SK-N-SH treated with all-trans-retinoic acid at 6 μM for 48 hours (cell line): Measurements from ENCODE around the gene GNG14.
"Not testable (repeated sequence)": the region's sequence is repeated elsewhere in the genome, so short reads cannot be mapped to it uniquely, and the experiment has no call there.

Experiments used
- ATAC-seq: fragments of 200-7000 bp; cut with Tn5 transposase; 3 replicates; pipeline ENCODE4 v1.9.1; 2020; ENCODE audit warnings: mild to moderate bottlenecking, moderate library complexity
- ARNTL ChIP-seq: fragments of 450-650 bp; formaldehyde crosslinking; IDR thresholded peaks from 2 replicates; pipeline ENCODE4 v1.5.0; 2020; ENCODE audit warnings: low read depth, mild to moderate bottlenecking, moderate library complexity, borderline replicate concordance
- BACH2 ChIP-seq: fragments of 250-450 bp; sonication (Bioruptor Pico); IDR thresholded peaks from 2 replicates; pipeline ENCODE4 v1.9.0; 2021; ENCODE audit warnings: mild to moderate bottlenecking, borderline replicate concordance
- CSDC2 ChIP-seq: fragments of 250-450 bp; sonication (Bioruptor Pico); IDR thresholded peaks from 2 replicates; pipeline ENCODE4 v1.5.0; 2020; ENCODE audit warnings: mild to moderate bottlenecking, moderate library complexity
- ESRRG ChIP-seq: fragments of 250-450 bp; sonication (Bioruptor Pico); IDR thresholded peaks from 2 replicates; pipeline ENCODE4 v1.6.1; 2021; ENCODE audit warnings: mild to moderate bottlenecking
- GLIS3 ChIP-seq: fragments of 250-450 bp; sonication (Bioruptor Pico); IDR thresholded peaks from 2 replicates; pipeline ENCODE4 v1.5.0; 2020; ENCODE audit warnings: mild to moderate bottlenecking, moderate library complexity
- ISL1 ChIP-seq: fragments of 250-450 bp; sonication (Bioruptor Pico); IDR thresholded peaks from 2 replicates; pipeline ENCODE4 v2.1.2; 2022; ENCODE audit warnings: mild to moderate bottlenecking, moderate library complexity
- OSR1 ChIP-seq: fragments of 250-450 bp; sonication (Bioruptor Pico); IDR thresholded peaks from 2 replicates; pipeline ENCODE4 v1.8.0; 2022; ENCODE audit warnings: moderate library complexity, mild to moderate bottlenecking, inconsistent platforms
- PPARA ChIP-seq: fragments of 250-450 bp; sonication (Bioruptor Pico); IDR thresholded peaks from 2 replicates; pipeline ENCODE4 v1.5.0; 2020; ENCODE audit warnings: mild to moderate bottlenecking, borderline replicate concordance
- RARB ChIP-seq: fragments of 250-450 bp; sonication (Bioruptor Pico); IDR thresholded peaks from 2 replicates; pipeline ENCODE4 v1.8.0; 2021; ENCODE audit warnings: mild to moderate bottlenecking, moderate library complexity
- SNAI2 ChIP-seq: fragments of 250-450 bp; sonication (Bioruptor Pico); IDR thresholded peaks from 2 replicates; pipeline ENCODE4 v1.5.0; 2020; ENCODE audit warnings: mild to moderate bottlenecking, moderate library complexity
- TCF4 ChIP-seq: fragments of 250-450 bp; sonication (Bioruptor Pico); IDR thresholded peaks from 2 replicates; pipeline ENCODE4 v1.8.0; 2021; ENCODE audit warnings: mild to moderate bottlenecking, moderate library complexity, borderline replicate concordance
- TOX ChIP-seq: fragments of 250-450 bp; sonication (Bioruptor Pico); IDR thresholded peaks from 2 replicates; pipeline ENCODE4 v1.8.0; 2021; ENCODE audit warnings: mild to moderate bottlenecking, moderate library complexity, borderline replicate concordance
- ZC3H10 ChIP-seq: fragments of 250-450 bp; sonication (Bioruptor Pico); IDR thresholded peaks from 2 replicates; pipeline ENCODE4 v1.5.1; 2021; ENCODE audit warnings: mild to moderate bottlenecking, moderate library complexity
- ZFP3 ChIP-seq: fragments of 250-450 bp; sonication (Bioruptor Pico); IDR thresholded peaks from 2 replicates; pipeline ENCODE4 v1.5.0; 2020; ENCODE audit warnings: mild to moderate bottlenecking, moderate library complexity
- ZFP30 ChIP-seq: fragments of 450-650 bp; formaldehyde crosslinking; IDR thresholded peaks from 2 replicates; pipeline ENCODE4 v1.5.0; 2022; ENCODE audit warnings: mild to moderate bottlenecking, moderate library complexity
- ZNF70 ChIP-seq: fragments of 450-650 bp; formaldehyde crosslinking; IDR thresholded peaks from 2 replicates; pipeline ENCODE4 v1.5.0; 2020; ENCODE audit warnings: mild to moderate bottlenecking, moderate library complexity
- TF ChIP-seq, protein P1 (sequence below): fragments of 250-450 bp; sonication (Bioruptor Pico); IDR thresholded peaks from 2 replicates; pipeline ENCODE4 v1.8.0; 2020; ENCODE audit warnings: mild to moderate bottlenecking, moderate library complexity, borderline replicate concordance
- TF ChIP-seq, protein P2 (sequence below): fragments of 250-450 bp; sonication (Bioruptor Pico); IDR thresholded peaks from 2 replicates; pipeline ENCODE4 v1.5.1; 2021; ENCODE audit warnings: mild to moderate bottlenecking, moderate library complexity
- TF ChIP-seq, protein P3 (sequence below): fragments of 250-450 bp; sonication (Bioruptor Pico); IDR thresholded peaks from 2 replicates; pipeline ENCODE4 v1.5.0; 2020; ENCODE audit warnings: mild to moderate bottlenecking, moderate library complexity
- TF ChIP-seq, protein P4 (sequence below): fragments of 250-450 bp; sonication (Bioruptor Pico); IDR thresholded peaks from 2 replicates; pipeline ENCODE4 v1.8.0; 2021; ENCODE audit warnings: low read depth, mild to moderate bottlenecking, moderate library complexity, borderline replicate concordance

The GNG14 gene

DNA sequence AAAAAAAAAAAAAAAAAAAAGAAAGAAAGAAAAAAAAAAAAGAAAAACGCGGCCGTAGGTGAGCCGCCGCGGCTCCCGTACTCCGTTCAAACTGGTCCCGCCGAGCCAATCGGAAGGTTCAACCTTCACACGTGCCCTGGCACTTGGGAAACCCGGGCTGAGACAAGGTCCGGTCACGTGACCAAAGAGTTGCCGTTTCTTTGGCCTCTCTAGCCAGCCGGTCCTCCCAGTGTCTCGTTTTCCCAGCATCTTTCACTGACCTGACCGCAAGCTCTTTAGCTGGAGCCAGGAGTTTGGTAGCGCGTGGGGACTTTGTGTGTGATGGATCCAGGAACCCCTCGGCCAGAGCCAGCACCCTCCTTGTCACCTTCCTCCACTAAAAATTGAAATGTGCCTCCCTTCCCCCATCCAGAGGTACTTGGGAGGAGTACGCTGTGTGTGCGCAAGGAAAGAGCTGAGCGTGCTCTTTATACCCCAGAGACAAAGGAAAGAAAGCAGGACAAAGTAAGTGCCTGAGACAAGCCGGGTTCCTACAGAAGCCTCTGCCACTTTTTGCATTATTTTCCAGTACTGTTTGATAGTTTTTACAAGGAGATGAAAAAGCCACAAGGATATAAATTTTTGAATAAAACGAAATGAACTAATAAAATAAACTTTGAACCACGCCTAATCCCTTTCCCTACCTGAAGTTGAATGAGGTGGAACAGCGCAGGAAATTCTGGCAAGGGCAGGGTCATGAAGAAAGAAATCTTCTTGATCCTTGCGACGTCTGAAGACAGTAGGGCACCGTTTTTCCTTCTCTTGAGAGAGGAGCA is 35.0 kb downstream of the GNG14 start:
- peak; percentile 83 for ATAC-seq

DNA sequence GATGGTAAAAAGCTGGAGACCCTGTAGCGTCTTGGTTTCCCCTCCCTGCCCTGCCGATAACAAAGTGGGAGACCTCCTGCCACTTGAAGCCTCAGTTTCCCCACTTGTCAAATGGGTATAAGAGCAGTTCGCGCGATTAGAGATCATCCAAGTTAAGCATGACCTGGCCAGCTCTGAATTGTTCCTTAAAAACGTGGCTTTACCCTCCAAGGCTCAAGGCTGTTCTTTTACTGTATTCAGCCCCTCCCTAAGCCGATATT is 35.5 kb downstream of the GNG14 start:
- ATAC-seq = peak; percentile 3; the same call in 1 of the 3 replicates
- TF ChIP-seq ISL1 = no peak
- TF ChIP-seq, protein P1, sequence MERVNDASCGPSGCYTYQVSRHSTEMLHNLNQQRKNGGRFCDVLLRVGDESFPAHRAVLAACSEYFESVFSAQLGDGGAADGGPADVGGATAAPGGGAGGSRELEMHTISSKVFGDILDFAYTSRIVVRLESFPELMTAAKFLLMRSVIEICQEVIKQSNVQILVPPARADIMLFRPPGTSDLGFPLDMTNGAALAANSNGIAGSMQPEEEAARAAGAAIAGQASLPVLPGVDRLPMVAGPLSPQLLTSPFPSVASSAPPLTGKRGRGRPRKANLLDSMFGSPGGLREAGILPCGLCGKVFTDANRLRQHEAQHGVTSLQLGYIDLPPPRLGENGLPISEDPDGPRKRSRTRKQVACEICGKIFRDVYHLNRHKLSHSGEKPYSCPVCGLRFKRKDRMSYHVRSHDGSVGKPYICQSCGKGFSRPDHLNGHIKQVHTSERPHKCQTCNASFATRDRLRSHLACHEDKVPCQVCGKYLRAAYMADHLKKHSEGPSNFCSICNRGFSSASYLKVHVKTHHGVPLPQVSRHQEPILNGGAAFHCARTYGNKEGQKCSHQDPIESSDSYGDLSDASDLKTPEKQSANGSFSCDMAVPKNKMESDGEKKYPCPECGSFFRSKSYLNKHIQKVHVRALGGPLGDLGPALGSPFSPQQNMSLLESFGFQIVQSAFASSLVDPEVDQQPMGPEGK = no peak
- no peak for TF ChIP-seq RARB (CRISPR knock-in tag)
- TF ChIP-seq ZFP3 (CRISPR knock-in tag) = no peak
- TF ChIP-seq ZC3H10 = no peak
- TF ChIP-seq, protein P2, sequence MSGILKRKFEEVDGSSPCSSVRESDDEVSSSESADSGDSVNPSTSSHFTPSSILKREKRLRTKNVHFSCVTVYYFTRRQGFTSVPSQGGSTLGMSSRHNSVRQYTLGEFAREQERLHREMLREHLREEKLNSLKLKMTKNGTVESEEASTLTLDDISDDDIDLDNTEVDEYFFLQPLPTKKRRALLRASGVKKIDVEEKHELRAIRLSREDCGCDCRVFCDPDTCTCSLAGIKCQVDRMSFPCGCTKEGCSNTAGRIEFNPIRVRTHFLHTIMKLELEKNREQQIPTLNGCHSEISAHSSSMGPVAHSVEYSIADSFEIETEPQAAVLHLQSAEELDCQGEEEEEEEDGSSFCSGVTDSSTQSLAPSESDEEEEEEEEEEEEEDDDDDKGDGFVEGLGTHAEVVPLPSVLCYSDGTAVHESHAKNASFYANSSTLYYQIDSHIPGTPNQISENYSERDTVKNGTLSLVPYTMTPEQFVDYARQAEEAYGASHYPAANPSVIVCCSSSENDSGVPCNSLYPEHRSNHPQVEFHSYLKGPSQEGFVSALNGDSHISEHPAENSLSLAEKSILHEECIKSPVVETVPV (CRISPR knock-in tag) = no peak
- TF ChIP-seq SNAI2 (CRISPR knock-in tag) = no peak
- TF ChIP-seq OSR1 (CRISPR knock-in tag) = no peak
- TF ChIP-seq TCF4 (CRISPR knock-in tag) = no peak
- TF ChIP-seq PPARA (CRISPR knock-in tag) = no peak
- no peak for TF ChIP-seq ZNF70 (CRISPR knock-in tag)
- no peak for TF ChIP-seq ARNTL (CRISPR knock-in tag)
- TF ChIP-seq CSDC2 (CRISPR knock-in tag) = no peak
- no peak for TF ChIP-seq BACH2 (CRISPR knock-in tag)
- no peak for TF ChIP-seq ZFP30 (CRISPR knock-in tag)
- TF ChIP-seq TOX (CRISPR knock-in tag) = no peak

More for the DNA sequence above, 35.0 kb downstream of the GNG14 start:
- no peak for TF ChIP-seq ISL1
- peak; percentile 24; the same call in 1 of the 2 replicates for TF ChIP-seq SNAI2 (CRISPR knock-in tag)

DNA sequence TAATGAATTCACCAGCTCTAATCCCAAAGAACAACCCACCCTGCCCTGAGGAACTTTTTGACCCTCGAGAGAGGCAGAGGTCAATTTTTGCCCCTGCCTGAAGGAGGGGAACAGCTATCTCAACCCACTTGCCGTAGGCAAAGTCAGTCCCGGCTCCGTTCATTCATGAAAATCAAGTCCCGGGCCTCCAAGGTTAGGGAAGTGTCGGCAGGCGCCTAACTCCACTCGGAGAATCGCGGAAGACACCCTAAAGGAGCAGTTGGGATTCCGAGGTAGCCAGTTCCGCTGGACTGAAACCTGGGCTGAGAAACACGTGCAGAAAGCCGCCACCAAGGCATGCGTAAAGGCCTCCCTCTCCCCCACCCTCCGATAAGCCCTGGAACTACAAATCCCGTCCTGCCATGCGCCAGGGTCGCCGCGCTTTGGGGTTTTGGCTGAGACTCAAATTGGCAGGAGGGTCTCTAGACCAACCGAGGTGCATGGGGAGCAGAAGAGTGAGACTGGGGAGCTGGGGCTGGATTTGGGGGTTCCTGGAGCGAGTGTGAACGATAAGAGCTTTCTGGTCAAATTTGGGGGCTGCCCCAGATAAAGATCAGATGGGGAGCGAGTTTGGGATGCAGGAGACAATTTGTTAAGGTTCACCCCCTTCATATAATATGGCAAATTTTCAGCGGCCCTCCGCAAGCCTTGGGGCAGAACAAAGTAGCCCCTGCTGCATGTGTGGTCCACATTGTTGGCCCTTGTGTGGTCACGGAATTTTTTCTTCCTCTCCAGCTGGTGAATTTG is 36.0 kb downstream of the GNG14 start, which contains the start of gene TNPO2:
TSS of gene TNPO2 (minus strand) at position 292 of the 786 bp plus-strand sequence. CDS start 2,955 bp downstream, outside the sequence.
- peak; percentile 72 for ATAC-seq

DNA sequence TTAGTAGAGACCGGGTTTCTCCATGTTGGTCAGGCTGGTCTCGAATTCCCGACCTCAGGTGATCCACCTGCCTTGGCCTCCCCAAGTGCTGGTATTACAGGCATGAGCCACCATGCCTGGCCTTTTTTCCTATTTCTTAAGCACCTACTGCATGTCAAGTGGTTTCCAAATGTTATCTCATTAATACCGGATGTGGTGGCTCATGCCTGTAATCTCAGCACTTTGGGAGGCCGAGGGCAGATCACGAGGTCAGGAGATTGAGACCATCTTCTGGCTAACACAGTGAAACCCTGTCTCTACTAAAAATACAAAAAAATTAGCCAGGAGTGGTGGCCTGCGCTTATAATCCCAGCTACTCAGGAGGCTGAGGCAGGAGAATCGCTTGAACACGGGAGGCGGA is 37.8 kb downstream of the GNG14 start:
- not testable (repeated sequence) for ATAC-seq

More for the DNA sequence above, 36.0 kb downstream of the GNG14 start, which contains the start of gene TNPO2:
- TF ChIP-seq CSDC2 (CRISPR knock-in tag) (no peak), ISL1 (no peak), OSR1 (CRISPR knock-in tag) (no peak), TOX (CRISPR knock-in tag) (no peak), ESRRG (CRISPR knock-in tag) (no peak), PPARA (CRISPR knock-in tag) (no peak), TCF4 (CRISPR knock-in tag) (no peak)
- TF ChIP-seq, protein P3, sequence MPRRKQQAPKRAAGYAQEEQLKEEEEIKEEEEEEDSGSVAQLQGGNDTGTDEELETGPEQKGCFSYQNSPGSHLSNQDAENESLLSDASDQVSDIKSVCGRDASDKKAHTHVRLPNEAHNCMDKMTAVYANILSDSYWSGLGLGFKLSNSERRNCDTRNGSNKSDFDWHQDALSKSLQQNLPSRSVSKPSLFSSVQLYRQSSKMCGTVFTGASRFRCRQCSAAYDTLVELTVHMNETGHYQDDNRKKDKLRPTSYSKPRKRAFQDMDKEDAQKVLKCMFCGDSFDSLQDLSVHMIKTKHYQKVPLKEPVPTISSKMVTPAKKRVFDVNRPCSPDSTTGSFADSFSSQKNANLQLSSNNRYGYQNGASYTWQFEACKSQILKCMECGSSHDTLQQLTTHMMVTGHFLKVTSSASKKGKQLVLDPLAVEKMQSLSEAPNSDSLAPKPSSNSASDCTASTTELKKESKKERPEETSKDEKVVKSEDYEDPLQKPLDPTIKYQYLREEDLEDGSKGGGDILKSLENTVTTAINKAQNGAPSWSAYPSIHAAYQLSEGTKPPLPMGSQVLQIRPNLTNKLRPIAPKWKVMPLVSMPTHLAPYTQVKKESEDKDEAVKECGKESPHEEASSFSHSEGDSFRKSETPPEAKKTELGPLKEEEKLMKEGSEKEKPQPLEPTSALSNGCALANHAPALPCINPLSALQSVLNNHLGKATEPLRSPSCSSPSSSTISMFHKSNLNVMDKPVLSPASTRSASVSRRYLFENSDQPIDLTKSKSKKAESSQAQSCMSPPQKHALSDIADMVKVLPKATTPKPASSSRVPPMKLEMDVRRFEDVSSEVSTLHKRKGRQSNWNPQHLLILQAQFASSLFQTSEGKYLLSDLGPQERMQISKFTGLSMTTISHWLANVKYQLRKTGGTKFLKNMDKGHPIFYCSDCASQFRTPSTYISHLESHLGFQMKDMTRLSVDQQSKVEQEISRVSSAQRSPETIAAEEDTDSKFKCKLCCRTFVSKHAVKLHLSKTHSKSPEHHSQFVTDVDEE = no peak

DNA sequence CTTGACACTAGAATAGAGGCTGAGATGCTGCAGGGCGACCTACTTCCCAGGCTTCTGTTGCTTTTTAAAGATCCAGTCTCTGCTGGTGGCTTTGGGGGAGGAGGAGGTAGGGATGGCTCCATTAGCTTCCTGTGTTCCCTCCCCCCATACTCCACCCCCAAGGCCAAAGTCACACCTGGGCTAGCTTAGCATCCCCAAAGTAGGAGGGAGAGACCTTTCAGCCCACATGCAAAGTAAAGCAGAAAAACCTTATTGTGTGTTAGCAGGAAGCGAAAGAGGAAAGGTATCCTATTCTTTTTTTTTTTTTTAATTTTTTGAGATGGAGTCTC is 39.2 kb downstream of the GNG14 start:
- ATAC-seq = no peak
- TF ChIP-seq ARNTL (CRISPR knock-in tag) (no peak), GLIS3 (CRISPR knock-in tag) (no peak), ZC3H10 (no peak), ESRRG (CRISPR knock-in tag) (no peak), OSR1 (CRISPR knock-in tag) (no peak), TCF4 (CRISPR knock-in tag) (no peak), SNAI2 (CRISPR knock-in tag) (no peak), ZFP3 (CRISPR knock-in tag) (no peak), TOX (CRISPR knock-in tag) (no peak)
- TF ChIP-seq, protein P4, sequence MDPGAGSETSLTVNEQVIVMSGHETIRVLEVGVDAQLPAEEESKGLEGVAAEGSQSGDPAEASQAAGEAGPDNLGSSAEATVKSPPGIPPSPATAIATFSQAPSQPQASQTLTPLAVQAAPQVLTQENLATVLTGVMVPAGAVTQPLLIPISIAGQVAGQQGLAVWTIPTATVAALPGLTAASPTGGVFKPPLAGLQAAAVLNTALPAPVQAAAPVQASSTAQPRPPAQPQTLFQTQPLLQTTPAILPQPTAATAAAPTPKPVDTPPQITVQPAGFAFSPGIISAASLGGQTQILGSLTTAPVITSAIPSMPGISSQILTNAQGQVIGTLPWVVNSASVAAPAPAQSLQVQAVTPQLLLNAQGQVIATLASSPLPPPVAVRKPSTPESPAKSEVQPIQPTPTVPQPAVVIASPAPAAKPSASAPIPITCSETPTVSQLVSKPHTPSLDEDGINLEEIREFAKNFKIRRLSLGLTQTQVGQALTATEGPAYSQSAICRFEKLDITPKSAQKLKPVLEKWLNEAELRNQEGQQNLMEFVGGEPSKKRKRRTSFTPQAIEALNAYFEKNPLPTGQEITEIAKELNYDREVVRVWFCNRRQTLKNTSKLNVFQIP (CRISPR knock-in tag) = no peak
- TF ChIP-seq, protein P2 (CRISPR knock-in tag) = no peak
